VCaP (cell line): ENCODE data around the gene C1orf159.

ENCODE experiments used
- H3K27ac ChIP-seq: fragments of 450-650 bp; 2 replicates; pipeline ENCODE4 v1.5.1; 2017
- TF ChIP-seq, protein P1 (sequence below): fragments of 450-650 bp; conservative IDR thresholded peaks from 2 replicates; pipeline ENCODE4 v1.5.1; 2017; ENCODE audit warnings: mild to moderate bottlenecking, moderate library complexity

The C1orf159 gene

DNA sequence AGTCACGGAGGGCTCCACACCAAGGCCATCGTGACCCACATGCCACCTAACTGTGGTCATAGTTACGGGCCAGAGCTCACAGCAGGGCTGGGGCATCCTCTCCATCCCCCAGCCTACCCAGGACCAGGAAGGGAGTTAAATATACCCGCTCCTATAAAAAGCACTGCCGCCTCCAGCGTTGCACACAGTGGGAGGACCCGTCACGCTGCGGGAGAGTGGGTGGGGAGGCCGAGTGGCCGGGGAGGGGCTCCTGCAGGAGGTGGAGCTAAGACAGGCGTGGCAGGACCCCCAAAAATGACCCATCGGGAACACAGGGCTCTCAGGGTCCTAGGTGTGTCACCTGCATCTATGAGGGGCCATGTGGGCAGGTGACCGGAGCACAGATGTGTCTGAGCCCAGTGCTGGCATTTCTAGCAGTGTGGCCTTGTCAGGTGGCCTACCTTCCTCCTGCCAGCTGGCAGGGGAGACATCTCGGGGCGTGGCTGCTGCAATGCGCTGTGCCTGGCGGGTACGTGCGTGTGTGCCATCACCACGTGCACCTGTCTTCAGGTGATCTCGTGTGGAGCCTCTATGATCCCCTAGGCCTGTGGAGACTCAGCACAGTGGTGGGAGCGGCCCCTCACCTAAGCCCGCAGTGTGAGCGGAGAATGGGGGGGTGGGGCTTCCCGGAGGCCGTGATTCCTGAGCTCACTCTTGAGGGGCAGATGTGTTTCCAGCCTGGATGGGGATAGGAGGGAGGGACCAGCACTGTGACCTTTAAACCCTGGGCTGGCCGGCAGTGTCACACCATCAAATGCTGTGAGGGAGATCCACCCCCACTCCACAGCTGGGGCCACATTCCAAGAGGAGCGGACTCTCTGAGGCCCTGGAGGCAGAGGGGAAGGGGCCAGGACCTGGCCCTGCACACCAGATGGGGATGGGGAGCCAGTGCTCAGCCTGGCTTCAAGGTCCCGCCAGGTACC is 78.2 kb downstream of the C1orf159 start:
- H3K27ac ChIP-seq = no peak overlapping the region
- TF ChIP-seq, protein P1, sequence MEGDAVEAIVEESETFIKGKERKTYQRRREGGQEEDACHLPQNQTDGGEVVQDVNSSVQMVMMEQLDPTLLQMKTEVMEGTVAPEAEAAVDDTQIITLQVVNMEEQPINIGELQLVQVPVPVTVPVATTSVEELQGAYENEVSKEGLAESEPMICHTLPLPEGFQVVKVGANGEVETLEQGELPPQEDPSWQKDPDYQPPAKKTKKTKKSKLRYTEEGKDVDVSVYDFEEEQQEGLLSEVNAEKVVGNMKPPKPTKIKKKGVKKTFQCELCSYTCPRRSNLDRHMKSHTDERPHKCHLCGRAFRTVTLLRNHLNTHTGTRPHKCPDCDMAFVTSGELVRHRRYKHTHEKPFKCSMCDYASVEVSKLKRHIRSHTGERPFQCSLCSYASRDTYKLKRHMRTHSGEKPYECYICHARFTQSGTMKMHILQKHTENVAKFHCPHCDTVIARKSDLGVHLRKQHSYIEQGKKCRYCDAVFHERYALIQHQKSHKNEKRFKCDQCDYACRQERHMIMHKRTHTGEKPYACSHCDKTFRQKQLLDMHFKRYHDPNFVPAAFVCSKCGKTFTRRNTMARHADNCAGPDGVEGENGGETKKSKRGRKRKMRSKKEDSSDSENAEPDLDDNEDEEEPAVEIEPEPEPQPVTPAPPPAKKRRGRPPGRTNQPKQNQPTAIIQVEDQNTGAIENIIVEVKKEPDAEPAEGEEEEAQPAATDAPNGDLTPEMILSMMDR = no peak

DNA sequence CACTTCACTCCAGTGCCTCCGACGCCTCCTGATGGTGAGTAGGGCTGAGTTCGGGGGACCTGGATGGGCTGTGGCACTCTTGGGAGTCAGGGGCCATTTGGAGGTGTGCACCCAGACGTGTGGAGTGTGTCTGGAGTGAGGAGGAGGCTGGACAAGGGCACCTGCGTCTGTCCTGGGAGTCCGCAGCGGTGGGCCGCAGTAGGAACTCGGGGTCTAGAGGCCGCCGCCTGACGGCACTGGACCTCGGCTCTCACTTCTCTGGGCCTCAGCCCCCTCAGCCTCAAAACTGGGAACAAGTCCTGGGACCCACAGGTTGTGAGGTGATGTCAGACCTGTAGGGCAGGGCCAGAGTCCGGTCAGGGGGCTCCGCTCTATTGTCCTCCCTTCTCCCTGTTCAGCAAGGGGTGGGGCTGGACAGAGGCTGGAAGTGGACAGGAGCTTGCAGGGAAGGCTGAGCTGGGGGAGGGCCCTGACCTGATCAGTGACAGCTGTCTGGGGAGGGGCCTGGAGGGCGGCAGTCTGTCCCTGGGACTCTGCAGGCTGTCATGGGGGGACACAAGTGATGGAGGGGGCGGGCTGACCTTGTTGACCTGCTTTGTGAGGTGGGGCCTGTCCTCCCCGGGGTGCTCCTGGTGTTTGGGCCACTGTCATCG is 80.5 kb downstream of the C1orf159 start:
- TF ChIP-seq, protein P1 = no peak
- H3K27ac ChIP-seq = no peak overlapping the region; the same call in 1 of the 2 replicates

DNA sequence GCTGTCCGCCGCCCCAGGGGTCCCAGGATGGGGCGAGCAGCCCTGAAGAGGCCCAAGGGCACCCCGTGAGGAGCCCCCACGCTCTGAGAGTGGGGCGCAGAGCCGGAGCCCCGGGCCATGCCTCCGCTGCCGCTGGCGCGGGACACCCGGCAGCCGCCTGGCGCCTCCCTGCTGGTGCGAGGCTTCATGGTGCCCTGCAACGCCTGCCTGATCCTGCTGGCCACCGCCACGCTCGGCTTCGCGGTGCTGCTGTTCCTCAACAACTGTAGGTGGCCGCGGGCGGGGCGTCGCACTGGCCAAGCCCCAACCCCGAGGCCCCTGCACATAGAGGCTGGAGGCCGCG is 81.5 kb downstream of the C1orf159 start:
- TF ChIP-seq, protein P1 = no peak
- peak overlapping the region; percentile 69 for H3K27ac ChIP-seq

DNA sequence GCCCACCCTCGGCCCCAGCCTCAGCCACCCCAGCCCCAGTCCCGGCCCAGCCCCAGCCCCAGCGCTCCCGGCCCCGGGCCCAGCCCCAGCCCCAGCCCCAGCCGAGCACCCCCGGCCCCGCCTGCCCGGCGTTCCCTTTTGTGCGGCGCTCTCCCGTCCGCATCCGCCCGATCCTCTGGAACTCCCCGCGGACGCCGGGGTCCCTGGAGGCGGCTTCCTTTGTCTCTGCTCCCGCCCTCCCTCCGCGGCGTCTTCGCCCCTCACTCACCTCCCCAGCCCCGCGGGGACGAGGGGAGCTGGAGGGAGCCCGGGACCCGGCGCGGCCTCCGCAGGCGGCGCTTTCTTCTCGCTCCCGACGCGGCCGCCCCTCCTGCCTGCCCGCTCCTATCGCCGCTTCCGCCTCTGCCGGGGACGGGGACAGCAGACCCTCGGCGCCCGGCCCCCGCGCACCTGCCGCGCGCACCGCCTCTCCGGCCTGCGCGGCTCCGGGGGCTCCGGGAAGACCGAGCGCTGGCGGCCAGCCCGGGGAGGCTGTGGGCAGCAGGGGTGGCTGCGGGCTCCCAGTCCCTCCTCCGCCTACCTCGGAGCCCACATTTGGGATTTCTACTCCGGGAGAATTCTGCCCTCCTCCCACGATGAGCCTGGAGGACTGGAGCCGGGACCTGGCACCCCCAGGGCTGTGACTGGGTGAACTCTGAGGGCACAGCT is 82.0 kb downstream of the C1orf159 start:
- peak overlapping the region; percentile 69 for H3K27ac ChIP-seq
- TF ChIP-seq, protein P1 = no peak

DNA sequence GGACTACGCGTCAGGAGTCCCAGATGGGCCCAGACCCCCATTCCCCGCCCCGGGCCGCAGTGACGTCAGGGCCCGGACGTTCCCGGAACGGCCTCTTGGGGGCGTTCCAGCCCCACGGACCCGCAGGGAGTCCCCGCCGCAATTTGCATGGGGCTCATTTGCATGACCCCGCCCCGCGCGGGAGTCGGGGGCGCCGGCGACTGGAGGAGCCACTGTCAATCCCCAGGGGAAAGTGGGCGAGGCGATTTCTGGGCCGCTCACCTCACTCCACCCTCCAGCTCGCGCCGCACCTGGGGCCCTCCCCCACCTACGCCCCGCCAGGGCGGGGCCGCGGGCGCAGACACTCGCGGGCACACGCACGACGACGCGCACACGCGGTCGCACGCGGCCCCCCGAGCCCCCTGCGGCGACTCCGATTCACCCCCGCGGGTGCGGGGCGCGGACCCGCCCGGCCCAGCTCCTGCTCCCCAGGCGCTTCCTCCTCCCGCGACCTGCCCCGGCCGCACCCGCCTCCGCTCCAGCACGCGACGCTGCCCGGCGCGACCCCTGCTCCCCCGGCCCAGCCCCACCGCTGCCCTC is 82.8 kb downstream of the C1orf159 start:
- TF ChIP-seq, protein P1 = peak; percentile 93
- H3K27ac ChIP-seq = peak overlapping the region; percentile 69

DNA sequence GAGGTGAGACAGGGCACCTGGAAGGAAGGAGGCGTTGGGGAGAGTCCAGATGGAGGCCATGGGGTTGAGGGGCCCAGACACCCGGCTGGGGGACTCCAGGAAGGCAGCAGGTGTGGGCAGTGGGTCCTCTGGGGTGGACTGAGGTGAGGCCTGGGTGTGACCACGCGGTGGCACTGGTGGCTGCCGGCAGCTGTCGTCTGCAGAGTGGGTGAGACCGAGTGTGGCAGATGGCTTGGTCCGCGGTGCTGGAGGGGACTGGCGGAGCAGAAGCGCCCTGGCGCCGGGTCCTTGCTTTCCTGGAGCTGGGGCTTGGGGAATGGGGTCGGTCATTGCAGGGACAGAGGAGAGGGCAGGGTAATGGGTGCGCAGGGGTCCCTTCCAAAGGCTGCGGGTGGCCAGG is 83.5 kb downstream of the C1orf159 start:
- TF ChIP-seq, protein P1 = no peak
- peak overlapping the region; percentile 69 for H3K27ac ChIP-seq
